ENCODE results near the gene MYBPC1.

MYBPC1 gene

DNA sequence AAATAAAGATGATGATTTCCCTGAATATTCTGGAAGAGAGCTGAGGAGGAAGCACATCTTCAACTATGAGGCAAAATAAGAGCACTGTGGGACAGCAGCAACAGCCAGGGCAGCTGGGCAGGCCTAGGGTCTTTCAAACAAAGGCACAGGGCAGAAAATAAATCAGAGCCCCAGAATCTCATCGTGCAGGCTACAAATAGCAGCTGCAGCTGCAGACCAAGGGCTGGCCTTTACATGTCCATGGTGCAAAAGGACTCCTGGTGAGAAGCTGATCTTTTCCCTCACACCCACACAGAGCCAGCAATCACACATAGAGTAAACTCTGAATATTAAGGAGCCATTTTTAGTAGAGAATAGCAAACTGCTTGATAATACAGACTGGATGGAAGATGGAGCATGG, 13.6 kb upstream of the MYBPC1 start:
- TF ChIP-seq, protein P1, sequence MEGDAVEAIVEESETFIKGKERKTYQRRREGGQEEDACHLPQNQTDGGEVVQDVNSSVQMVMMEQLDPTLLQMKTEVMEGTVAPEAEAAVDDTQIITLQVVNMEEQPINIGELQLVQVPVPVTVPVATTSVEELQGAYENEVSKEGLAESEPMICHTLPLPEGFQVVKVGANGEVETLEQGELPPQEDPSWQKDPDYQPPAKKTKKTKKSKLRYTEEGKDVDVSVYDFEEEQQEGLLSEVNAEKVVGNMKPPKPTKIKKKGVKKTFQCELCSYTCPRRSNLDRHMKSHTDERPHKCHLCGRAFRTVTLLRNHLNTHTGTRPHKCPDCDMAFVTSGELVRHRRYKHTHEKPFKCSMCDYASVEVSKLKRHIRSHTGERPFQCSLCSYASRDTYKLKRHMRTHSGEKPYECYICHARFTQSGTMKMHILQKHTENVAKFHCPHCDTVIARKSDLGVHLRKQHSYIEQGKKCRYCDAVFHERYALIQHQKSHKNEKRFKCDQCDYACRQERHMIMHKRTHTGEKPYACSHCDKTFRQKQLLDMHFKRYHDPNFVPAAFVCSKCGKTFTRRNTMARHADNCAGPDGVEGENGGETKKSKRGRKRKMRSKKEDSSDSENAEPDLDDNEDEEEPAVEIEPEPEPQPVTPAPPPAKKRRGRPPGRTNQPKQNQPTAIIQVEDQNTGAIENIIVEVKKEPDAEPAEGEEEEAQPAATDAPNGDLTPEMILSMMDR (IDR thresholded peaks at IDR 0.05; ENCODE audit: insufficient read depth, missing control alignments) = no peak
- FAIRE-seq = no peak
- no peak for DNase-seq (ENCODE audit: insufficient read length, low spot score)

DNA sequence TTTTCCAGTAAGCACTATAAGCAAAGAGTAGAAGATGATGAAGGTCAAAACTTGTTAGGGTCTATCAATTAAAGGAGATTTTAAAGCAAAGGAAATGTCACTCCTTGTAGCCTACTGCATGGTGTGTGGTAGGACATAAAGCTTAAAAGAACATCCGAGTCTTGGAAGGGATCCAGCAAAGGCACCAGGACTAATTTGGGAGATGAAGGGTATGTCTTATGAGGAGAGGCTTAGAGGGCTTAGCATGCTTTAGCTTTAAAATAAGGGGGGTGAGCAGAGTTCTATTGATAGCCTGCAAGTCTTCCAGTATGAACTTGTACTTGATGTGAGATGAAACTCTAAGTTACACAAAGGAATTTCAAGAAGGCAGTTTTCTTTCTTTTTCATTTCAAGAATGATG, 11.8 kb upstream of the MYBPC1 start:
- TF ChIP-seq, protein P1 (IDR thresholded peaks at IDR 0.05; ENCODE audit: insufficient read depth, missing control alignments) = no peak
- FAIRE-seq = peak; percentile 25
- DNase-seq (ENCODE audit: insufficient read length, low spot score) = no peak

DNA sequence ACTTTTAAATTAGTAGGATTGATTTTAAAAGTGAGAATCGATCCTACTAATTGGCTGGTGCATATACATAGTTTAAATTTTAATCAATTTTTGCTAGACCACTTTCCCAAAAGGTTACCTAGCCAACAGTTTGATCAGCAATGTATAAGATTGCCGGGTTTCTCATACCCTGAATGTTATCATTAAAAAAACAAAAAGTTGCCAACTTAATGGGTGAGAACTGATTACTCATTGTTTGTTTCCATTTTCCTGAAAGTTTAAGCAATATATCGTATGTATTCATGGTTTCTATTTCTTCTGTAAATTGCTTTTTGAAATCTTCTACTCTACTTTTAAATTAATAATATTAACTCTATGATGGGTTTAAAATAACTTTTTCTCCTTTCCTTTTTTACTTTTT, 4.4 kb upstream of the MYBPC1 start:
- TF ChIP-seq, protein P1 (IDR thresholded peaks at IDR 0.05; ENCODE audit: insufficient read depth, missing control alignments) = no peak
- DNase-seq (ENCODE audit: insufficient read length, low spot score) (no peak), FAIRE-seq (no peak)

DNA sequence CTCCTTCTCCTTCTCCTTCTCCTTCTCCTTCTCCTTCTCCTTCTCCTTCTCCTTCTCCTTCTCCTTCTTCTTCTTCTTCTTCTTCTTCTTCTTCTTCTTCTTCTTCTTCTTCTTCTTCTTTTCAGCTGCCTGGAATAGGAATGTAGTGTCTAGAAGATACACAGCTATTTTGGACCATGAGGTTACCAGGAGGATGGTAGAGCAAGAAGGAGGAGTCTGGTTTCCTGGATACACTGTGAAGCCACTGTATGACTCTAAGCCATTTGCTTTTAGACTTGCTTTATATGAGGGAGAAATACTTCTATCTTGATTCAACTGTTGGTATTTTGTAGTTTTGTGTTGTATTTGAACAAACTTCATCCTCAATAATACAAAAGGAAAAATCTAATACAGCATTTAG, 3.0 kb upstream of the MYBPC1 start:
- TF ChIP-seq, protein P1 (IDR thresholded peaks at IDR 0.05; ENCODE audit: insufficient read depth, missing control alignments) = no peak
- no peak for DNase-seq (ENCODE audit: insufficient read length, low spot score)
- FAIRE-seq = no peak

DNA sequence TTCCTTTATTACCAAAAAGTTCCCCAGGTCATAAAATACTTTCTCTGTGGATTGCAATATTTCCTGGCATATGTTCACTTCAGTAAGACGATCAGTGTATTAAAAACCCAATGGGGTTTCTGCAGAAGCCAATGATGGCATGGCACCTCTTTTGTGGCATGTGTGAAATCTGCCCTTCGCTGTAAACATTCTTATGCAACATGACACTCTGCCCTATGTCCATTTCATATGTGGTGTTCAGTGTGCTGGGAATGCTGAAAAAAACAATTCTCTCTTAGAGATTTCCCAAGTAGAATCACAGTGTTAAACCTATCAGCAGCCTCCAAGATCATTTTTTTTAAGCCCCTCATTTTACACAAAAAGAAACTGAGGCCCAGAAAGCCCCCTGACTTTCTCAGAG, 2.3 kb upstream of the MYBPC1 start:
- no peak for DNase-seq (ENCODE audit: insufficient read length, low spot score)
- FAIRE-seq = no peak
- TF ChIP-seq, protein P1 (IDR thresholded peaks at IDR 0.05; ENCODE audit: insufficient read depth, missing control alignments) = no peak

DNA sequence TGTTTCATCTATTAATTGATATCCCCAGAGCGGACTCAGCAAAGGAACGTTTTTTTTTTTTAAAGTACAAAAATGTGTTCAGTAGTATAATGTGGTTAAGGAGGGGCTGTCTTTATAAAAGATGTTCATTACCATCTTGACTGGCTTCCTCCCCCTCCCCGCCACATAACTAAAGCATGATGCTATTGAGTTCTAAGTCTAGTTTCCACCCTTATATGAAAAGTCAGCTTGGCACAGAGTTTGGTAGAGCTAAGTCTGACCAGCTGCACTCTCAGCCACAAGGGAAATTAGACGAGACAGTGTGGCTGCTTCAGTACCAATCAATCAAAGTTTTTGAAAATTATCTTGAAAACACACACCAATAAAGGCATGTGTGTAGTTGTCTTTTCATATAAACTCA, 1.9 kb upstream of the MYBPC1 start:
- DNase-seq (ENCODE audit: insufficient read length, low spot score) (no peak), FAIRE-seq (no peak)
- TF ChIP-seq, protein P1 (IDR thresholded peaks at IDR 0.05; ENCODE audit: insufficient read depth, missing control alignments) = no peak

DNA sequence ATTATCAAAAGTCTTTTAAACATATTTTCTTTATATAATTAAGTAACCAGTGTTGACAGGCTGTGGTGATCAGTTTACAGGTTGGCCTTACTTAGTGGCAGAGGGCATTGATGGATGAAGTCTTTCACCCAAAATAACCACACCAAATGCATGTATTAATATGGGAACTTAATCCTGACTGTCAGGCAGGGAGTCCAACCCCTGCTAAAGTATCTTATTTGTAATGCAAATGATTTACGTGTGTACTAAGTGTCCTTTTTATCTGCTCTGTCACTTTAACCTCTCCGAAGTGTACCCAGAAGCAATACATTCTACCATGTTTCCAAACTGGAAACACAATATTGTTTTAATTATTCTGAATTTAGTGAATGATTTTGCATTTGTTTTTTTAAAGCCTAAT, 1.4 kb downstream of the MYBPC1 start:
- DNase-seq (ENCODE audit: insufficient read length, low spot score) = no peak
- TF ChIP-seq, protein P1 (IDR thresholded peaks at IDR 0.05; ENCODE audit: insufficient read depth, missing control alignments) = no peak
- no peak for FAIRE-seq

All from D721Med (cell line).